Cerebellar nuclear complex (tissue), 1 donor: ENCODE results near the gene DIPK2A.

Experiments used
- DNase-seq, 2 experiments: peaks; one replicate each; lab custom pipeline; 2025; lab: John Stamatoyannopoulos, UW

DIPK2A gene

GRCh38 chr3:143971359-143972154 is at the start of gene DIPK2A:
TSS of gene DIPK2A (plus strand) at chr3:143971823. CDS start at chr3:143972333, 510 bp downstream.
- peak; percentile 72 to 77 for DNase-seq

- DNase-seq = no peak
These were observed 46.9 kb upstream of the DIPK2A start for GRCh38 chr3:143924522-143925285.

GRCh38 chr3:143928056-143928455 is 43.6 kb upstream of the DIPK2A start:
- DNase-seq = no peak

- no peak for DNase-seq
These were observed 42.9 kb upstream of the DIPK2A start for GRCh38 chr3:143928541-143929255.

GRCh38 chr3:143934791-143935190 is 36.8 kb upstream of the DIPK2A start:
- DNase-seq = no peak

GRCh38 chr3:143935678-143936077 is 35.9 kb upstream of the DIPK2A start:
- no peak for DNase-seq

- no peak for DNase-seq
These were observed 20.8 kb upstream of the DIPK2A start for GRCh38 chr3:143950810-143951209.

GRCh38 chr3:143951351-143951971 is 20.2 kb upstream of the DIPK2A start:
- no peak for DNase-seq

GRCh38 chr3:143952569-143953072 is 19.0 kb upstream of the DIPK2A start:
- no peak for DNase-seq

- DNase-seq = no peak
These were observed 16.5 kb upstream of the DIPK2A start for GRCh38 chr3:143955113-143955512.

GRCh38 chr3:143956838-143957237 is 14.8 kb upstream of the DIPK2A start:
- no peak for DNase-seq

- DNase-seq = no peak
These were observed 14.2 kb upstream of the DIPK2A start for GRCh38 chr3:143957453-143957852.

- no peak for DNase-seq
These were observed 12.7 kb upstream of the DIPK2A start for GRCh38 chr3:143958966-143959365.

GRCh38 chr3:143961342-143961741 is 10.3 kb upstream of the DIPK2A start:
- DNase-seq = no peak

- no peak for DNase-seq
These were observed 7.7 kb upstream of the DIPK2A start for GRCh38 chr3:143963946-143964345.

- no peak for DNase-seq
These were observed 757 bp upstream of the DIPK2A start for GRCh38 chr3:143970773-143971358.

GRCh38 chr3:143972155-143972504 is 507 bp downstream of the DIPK2A start:
- no peak for DNase-seq

- DNase-seq = peak in 1 of 2 experiments; percentile 66
These were observed 1.1 kb downstream of the DIPK2A start for GRCh38 chr3:143972505-143973258.

- DNase-seq = peak; percentile 7 to 11
These were observed 1.8 kb downstream of the DIPK2A start for GRCh38 chr3:143973259-143974021.
